HEK293T (cell line): ENCODE data around the gene MYLK4.

Experiments
- FOXM1 ChIP-seq: fragments of 450-650 bp; IDR thresholded peaks from 2 replicates; pipeline ENCODE4 v1.6.1; 2017; ENCODE audit warnings: mild to moderate bottlenecking, borderline replicate concordance
- SP1 ChIP-seq: fragments of 450-650 bp; IDR thresholded peaks from 2 replicates; pipeline ENCODE4 v1.6.1; 2017
- SUZ12 ChIP-seq: fragments of 450-650 bp; IDR thresholded peaks from 2 replicates; pipeline ENCODE4 v1.6.1; 2016; ENCODE audit warnings: mild to moderate bottlenecking
- ZNF384 ChIP-seq: fragments of 450-650 bp; IDR thresholded peaks from 2 replicates; pipeline ENCODE4 v1.6.1; 2016

GRCh38 chr6:2651536-2651935 is 99.2 kb downstream of the MYLK4 start:
- TF ChIP-seq FOXM1 (no peak), SP1 (no peak), ZNF384 (no peak), SUZ12 (no peak)
